Hippocampal formation (tissue), 2 donors: Measurements from ENCODE around the gene NTRK3.

Source experiments
- DNase-seq, 2 donors: peaks; one replicate each; lab custom pipeline; 2025; lab: John Stamatoyannopoulos, UW

Gene NTRK3

GRCh38 chr15:87941606-87942005 is 314.9 kb downstream of the NTRK3 start:
- DNase-seq: no peak

GRCh38 chr15:87940768-87941167 is 315.8 kb downstream of the NTRK3 start:
- no peak for DNase-seq

- no peak for DNase-seq
Measured at GRCh38 chr15:87939848-87940457, 316.6 kb downstream of the NTRK3 start.

GRCh38 chr15:87938031-87938430 is 318.5 kb downstream of the NTRK3 start:
- DNase-seq: no peak

GRCh38 chr15:87935583-87935982 is 321.0 kb downstream of the NTRK3 start:
- DNase-seq: no peak

GRCh38 chr15:87931584-87931983 is 325.0 kb downstream of the NTRK3 start:
- no peak for DNase-seq

- no peak for DNase-seq
Measured at GRCh38 chr15:87930457-87930856, 326.1 kb downstream of the NTRK3 start.

- DNase-seq: no peak
Measured at GRCh38 chr15:87929841-87930240, 326.7 kb downstream of the NTRK3 start.

- no peak for DNase-seq
Measured at GRCh38 chr15:87924433-87924832, 332.1 kb downstream of the NTRK3 start.

- DNase-seq: no peak
Measured at GRCh38 chr15:87919064-87919463, 337.5 kb downstream of the NTRK3 start.

- no peak for DNase-seq
Measured at GRCh38 chr15:87917480-87917879, 339.1 kb downstream of the NTRK3 start.

- no peak for DNase-seq
Measured at GRCh38 chr15:87916208-87916607, 340.3 kb downstream of the NTRK3 start.

- DNase-seq: no peak
Measured at GRCh38 chr15:87910301-87910700, 346.2 kb downstream of the NTRK3 start.

- no peak for DNase-seq
Measured at GRCh38 chr15:87907676-87908446, 348.7 kb downstream of the NTRK3 start.

GRCh38 chr15:87906444-87906843 is 350.1 kb downstream of the NTRK3 start:
- no peak for DNase-seq

- DNase-seq: no peak
Measured at GRCh38 chr15:87902772-87903426, 353.6 kb downstream of the NTRK3 start.

GRCh38 chr15:87901926-87902690 is 354.4 kb downstream of the NTRK3 start:
- no peak for DNase-seq

- no peak for DNase-seq
Measured at GRCh38 chr15:87901008-87901407, 355.5 kb downstream of the NTRK3 start.

- peak; percentile 13 to 16 for DNase-seq
Measured at GRCh38 chr15:87896936-87897335, 359.6 kb downstream of the NTRK3 start.

GRCh38 chr15:87887177-87887576 is 369.4 kb downstream of the NTRK3 start:
- DNase-seq: no peak

- DNase-seq: no peak
Measured at GRCh38 chr15:87881026-87881425, 375.5 kb downstream of the NTRK3 start.

GRCh38 chr15:87877822-87878542 is 378.6 kb downstream of the NTRK3 start:
- no peak for DNase-seq
